ENCODE measurements around the gene DGKZ. TPM values are rescaled to one million over a fixed set of nuclear protein-coding genes. Genes with fewer than 3 reads are reported as not detected.

The DGKZ gene
- polyA plus RNA-seq, 3 donors, result 30.4 to 217 (median 33.4) TPM

GRCh38 chr11:46393759-46394158 is 46.5 kb downstream of the DGKZ start:
- peaks cover 40% of the 10 kb centered on the region for H4K20me1 ChIP-seq (ENCODE audit: insufficient read depth, low read length)
- no peak overlapping the region for H3K27ac Mint-ChIP-seq
- H3K79me2 ChIP-seq (ENCODE audit: insufficient read depth, low read length), result no peaks in the 10 kb centered on the region
- H3K4me3 Mint-ChIP-seq, result peak overlapping the region in 1 of 2 donors; percentile 92
- no peak overlapping the region for H3K27ac ChIP-seq (ENCODE audit: low read depth in 1 of 2, low read length in 2 of 2)
- peaks cover 25 to 44% of the 10 kb centered on the region in 2 donors for H3K4me1 ChIP-seq (ENCODE audit: control insufficient read depth in 1 of 2, insufficient read depth in 2 of 2, low read length in 2 of 2)
- TF ChIP-seq CTCF (IDR thresholded peaks at IDR 0.05), result no peak
- H2AFZ ChIP-seq (ENCODE audit: insufficient read depth, low read depth, low read length, poor library complexity, severe bottlenecking), result no peak overlapping the region
- no peak for DNase-seq
- H3K4me2 ChIP-seq (replicated peaks; ENCODE audit: extremely low read depth, low read length, poor library complexity, severe bottlenecking), result no peak overlapping the region
- H3K9ac ChIP-seq (ENCODE audit: insufficient read depth, low read length, poor library complexity, severe bottlenecking), result no peak overlapping the region
- H3K9me3 ChIP-seq (replicated peaks in 1 of 2; ENCODE audit: control insufficient read depth in 1 of 2, insufficient read depth in 1 of 2, low read length in 2 of 2), result peaks cover 3 to 13% of the 10 kb centered on the region in 2 donors
- WGBS (ENCODE audit: insufficient coverage), result no CpG with 5 or more reads among the region's 4 CpGs
- H3K36me3 Mint-ChIP-seq, result peaks cover 22 to 24% of the 10 kb centered on the region in 2 donors
- H3K4me3 ChIP-seq (replicated peaks in 1 of 3; ENCODE audit: low read depth in 2 of 3, low read length in 3 of 3), result no peak overlapping the region
- peaks cover 0 to 15% (median 5%) of the 10 kb centered on the region in 7 donors for H3K9me3 Mint-ChIP-seq
- intact Hi-C loops (cut with micrococcal nuclease), result no loop called here
- H3K4me1 Mint-ChIP-seq, result peaks cover 27% of the 10 kb centered on the region
- peaks cover 17 to 21% of the 10 kb centered on the region in 2 donors for H3K36me3 ChIP-seq (replicated peaks in 1 of 2; ENCODE audit: control insufficient read depth in 1 of 2, insufficient read depth in 2 of 2, low read length in 2 of 2)
- H3K27me3 Mint-ChIP-seq (ENCODE audit: low read depth in 3 of 3), result peaks cover 37 to 47% (median 41%) of the 10 kb centered on the region in 3 donors
- H3K27me3 ChIP-seq (ENCODE audit: control insufficient read depth in 2 of 2, insufficient read depth in 2 of 2, low read length in 2 of 2), result peaks cover 32 to 42% of the 10 kb centered on the region in 2 donors

GRCh38 chr11:46397526-46397925 is 50.3 kb downstream of the DGKZ start:
- peaks cover 13 to 17% (median 16%) of the 10 kb centered on the region in 3 donors for H3K27me3 Mint-ChIP-seq (ENCODE audit: low read depth in 3 of 3)
- peaks cover 7 to 8% of the 10 kb centered on the region in 2 donors for H3K4me1 ChIP-seq (ENCODE audit: control insufficient read depth in 1 of 2, insufficient read depth in 2 of 2, low read length in 2 of 2)
- H3K9ac ChIP-seq (ENCODE audit: insufficient read depth, low read length, poor library complexity, severe bottlenecking), result no peak overlapping the region
- 98% methylated on average over 11 of the region's 19 CpGs for WGBS (ENCODE audit: insufficient coverage)
- DNase-seq, result no peak
- H3K4me2 ChIP-seq (replicated peaks; ENCODE audit: extremely low read depth, low read length, poor library complexity, severe bottlenecking), result no peak overlapping the region
- H2AFZ ChIP-seq (ENCODE audit: insufficient read depth, low read depth, low read length, poor library complexity, severe bottlenecking), result no peak overlapping the region
- no peak overlapping the region for H3K4me3 Mint-ChIP-seq
- peaks cover 0 to 10% (median 5%) of the 10 kb centered on the region in 7 donors for H3K9me3 Mint-ChIP-seq
- H3K36me3 Mint-ChIP-seq, result peaks cover 36 to 47% of the 10 kb centered on the region in 2 donors
- H3K36me3 ChIP-seq (replicated peaks in 1 of 2; ENCODE audit: control insufficient read depth in 1 of 2, insufficient read depth in 2 of 2, low read length in 2 of 2), result peaks cover 23 to 45% of the 10 kb centered on the region in 2 donors
- no peak for TF ChIP-seq CTCF (IDR thresholded peaks at IDR 0.05)
- H3K4me1 Mint-ChIP-seq, result peaks cover 9% of the 10 kb centered on the region
- H3K79me2 ChIP-seq (ENCODE audit: insufficient read depth, low read length), result no peaks in the 10 kb centered on the region
- H3K9me3 ChIP-seq (replicated peaks in 1 of 2; ENCODE audit: control insufficient read depth in 1 of 2, insufficient read depth in 1 of 2, low read length in 2 of 2), result no peaks in the 10 kb centered on the region
- intact Hi-C loops (cut with micrococcal nuclease), result no loop called here
- H4K20me1 ChIP-seq (ENCODE audit: insufficient read depth, low read length), result peaks cover 18% of the 10 kb centered on the region
- H3K27me3 ChIP-seq (ENCODE audit: control insufficient read depth in 2 of 2, insufficient read depth in 2 of 2, low read length in 2 of 2), result peaks cover 5 to 13% of the 10 kb centered on the region in 2 donors
- no peak overlapping the region for H3K27ac Mint-ChIP-seq
- no peak overlapping the region for H3K27ac ChIP-seq (ENCODE audit: low read depth in 1 of 2, low read length in 2 of 2)
- H3K4me3 ChIP-seq (replicated peaks in 1 of 3; ENCODE audit: low read depth in 2 of 3, low read length in 3 of 3), result no peak overlapping the region

Measured in CD14-positive monocyte (primary cell).